ENCODE results near the gene GPSM3.

DNA sequence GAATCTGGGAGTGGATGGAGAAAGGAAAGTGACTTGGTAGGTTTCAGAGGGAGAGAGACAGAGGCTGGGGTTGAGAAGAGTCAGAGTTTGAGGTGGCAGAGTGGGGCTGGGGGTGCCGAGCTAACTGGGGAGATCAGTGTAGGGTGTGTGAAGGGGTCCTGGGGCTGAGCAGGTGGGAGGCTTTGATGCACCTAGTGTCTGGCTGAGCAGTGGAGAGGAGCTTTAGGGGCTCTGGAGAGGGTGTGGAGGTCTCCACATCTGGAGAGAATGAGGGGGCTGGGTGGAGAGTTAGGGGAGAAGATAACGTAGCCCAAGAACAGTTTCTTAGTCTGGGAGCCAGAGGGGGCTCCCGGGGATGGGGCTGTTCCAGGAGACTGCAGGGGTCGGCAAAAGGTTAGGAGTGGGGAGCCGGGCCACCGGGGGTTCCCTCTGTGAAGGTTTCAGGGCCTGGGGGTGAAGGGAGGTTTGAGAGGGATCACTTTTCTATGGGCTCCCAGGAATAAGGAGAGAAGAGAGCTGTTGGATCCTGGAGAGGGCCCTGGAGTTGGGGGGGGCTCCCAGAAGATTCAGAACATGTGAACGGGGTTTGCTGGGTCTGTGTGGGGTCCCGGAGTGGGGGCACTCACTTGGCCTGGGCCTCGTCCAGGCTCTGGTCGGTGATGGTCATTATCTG, 3.2 kb downstream of the GPSM3 start:
- TF ChIP-seq, protein P1, sequence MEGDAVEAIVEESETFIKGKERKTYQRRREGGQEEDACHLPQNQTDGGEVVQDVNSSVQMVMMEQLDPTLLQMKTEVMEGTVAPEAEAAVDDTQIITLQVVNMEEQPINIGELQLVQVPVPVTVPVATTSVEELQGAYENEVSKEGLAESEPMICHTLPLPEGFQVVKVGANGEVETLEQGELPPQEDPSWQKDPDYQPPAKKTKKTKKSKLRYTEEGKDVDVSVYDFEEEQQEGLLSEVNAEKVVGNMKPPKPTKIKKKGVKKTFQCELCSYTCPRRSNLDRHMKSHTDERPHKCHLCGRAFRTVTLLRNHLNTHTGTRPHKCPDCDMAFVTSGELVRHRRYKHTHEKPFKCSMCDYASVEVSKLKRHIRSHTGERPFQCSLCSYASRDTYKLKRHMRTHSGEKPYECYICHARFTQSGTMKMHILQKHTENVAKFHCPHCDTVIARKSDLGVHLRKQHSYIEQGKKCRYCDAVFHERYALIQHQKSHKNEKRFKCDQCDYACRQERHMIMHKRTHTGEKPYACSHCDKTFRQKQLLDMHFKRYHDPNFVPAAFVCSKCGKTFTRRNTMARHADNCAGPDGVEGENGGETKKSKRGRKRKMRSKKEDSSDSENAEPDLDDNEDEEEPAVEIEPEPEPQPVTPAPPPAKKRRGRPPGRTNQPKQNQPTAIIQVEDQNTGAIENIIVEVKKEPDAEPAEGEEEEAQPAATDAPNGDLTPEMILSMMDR (IDR thresholded peaks at IDR 0.05): no peak
- TF ChIP-seq EP300 (IDR thresholded peaks at IDR 0.05) (no peak), POLR2A (IDR thresholded peaks at IDR 0.05) (no peak)

All from tibial nerve (tissue), 4 donors.